ENCODE data around the gene CENPU. TPM values are rescaled to one million over a fixed set of nuclear protein-coding genes. Genes with fewer than 3 reads are reported as not detected.
"Not testable (repeated sequence)": the region's sequence is repeated elsewhere in the genome, so short reads cannot be mapped to it uniquely, and the experiment has no call there.

Gene CENPU
- polyA plus RNA-seq, 3 donors = 39.1 to 49.2 (median 47.2) TPM

- DNase-seq (ENCODE audit: extremely low read depth in 1 of 11, low read depth in 9 of 11, low spot score in 4 of 11) = no peak
Measured at GRCh38 chr4:184762100-184762499, 28.2 kb upstream of the CENPU start.

- DNase-seq (ENCODE audit: extremely low read depth in 1 of 11, low read depth in 9 of 11, low spot score in 4 of 11) = no peak
Measured at GRCh38 chr4:184760681-184761080, 26.8 kb upstream of the CENPU start.

GRCh38 chr4:184757810-184758209 lies 23.9 kb upstream of the CENPU start:
- no peak for DNase-seq (ENCODE audit: extremely low read depth in 1 of 11, low read depth in 9 of 11, low spot score in 4 of 11)

- DNase-seq (ENCODE audit: extremely low read depth in 1 of 11, low read depth in 9 of 11, low spot score in 4 of 11) = no peak
Measured at GRCh38 chr4:184756399-184756798, 22.5 kb upstream of the CENPU start.

- no peak for DNase-seq (ENCODE audit: extremely low read depth in 1 of 11, low read depth in 9 of 11, low spot score in 4 of 11)
Measured at GRCh38 chr4:184755278-184755677, 21.4 kb upstream of the CENPU start.

- DNase-seq (ENCODE audit: extremely low read depth in 1 of 11, low read depth in 9 of 11, low spot score in 4 of 11) = no peak
Measured at GRCh38 chr4:184752496-184753275, 18.8 kb upstream of the CENPU start.

- DNase-seq (ENCODE audit: extremely low read depth in 1 of 11, low read depth in 9 of 11, low spot score in 4 of 11) = no peak
Measured at GRCh38 chr4:184751585-184751956, 17.7 kb upstream of the CENPU start.

- DNase-seq (ENCODE audit: extremely low read depth in 1 of 11, low read depth in 9 of 11, low spot score in 4 of 11) = no peak
Measured at GRCh38 chr4:184750926-184751584, 17.2 kb upstream of the CENPU start.

- DNase-seq (ENCODE audit: extremely low read depth in 1 of 11, low read depth in 9 of 11, low spot score in 4 of 11) = peak in 2 of 11 donors; percentile 20 to 37
Measured at GRCh38 chr4:184748251-184748652, 14.4 kb upstream of the CENPU start.

- no peak for DNase-seq (ENCODE audit: extremely low read depth in 1 of 11, low read depth in 9 of 11, low spot score in 4 of 11)
Measured at GRCh38 chr4:184747034-184747830, 13.3 kb upstream of the CENPU start.

GRCh38 chr4:184745831-184746795 lies 12.2 kb upstream of the CENPU start:
- peak in 9 of 11 donors; percentile 55 to 80 (median 61) for DNase-seq (ENCODE audit: extremely low read depth in 1 of 11, low read depth in 9 of 11, low spot score in 4 of 11)

GRCh38 chr4:184744236-184744635 lies 10.3 kb upstream of the CENPU start:
- no peak for DNase-seq (ENCODE audit: extremely low read depth in 1 of 11, low read depth in 9 of 11, low spot score in 4 of 11)

GRCh38 chr4:184743650-184744049 lies 9.8 kb upstream of the CENPU start:
- no peak for DNase-seq (ENCODE audit: extremely low read depth in 1 of 11, low read depth in 9 of 11, low spot score in 4 of 11)

GRCh38 chr4:184741651-184742050 lies 7.8 kb upstream of the CENPU start:
- DNase-seq (ENCODE audit: extremely low read depth in 1 of 11, low read depth in 9 of 11, low spot score in 4 of 11) = not testable (repeated sequence)

GRCh38 chr4:184740980-184741391 lies 7.1 kb upstream of the CENPU start:
- DNase-seq (ENCODE audit: extremely low read depth in 1 of 11, low read depth in 9 of 11, low spot score in 4 of 11) = no peak

GRCh38 chr4:184739575-184739974 lies 5.7 kb upstream of the CENPU start:
- not testable (repeated sequence) for DNase-seq (ENCODE audit: extremely low read depth in 1 of 11, low read depth in 9 of 11, low spot score in 4 of 11)

- no peak for DNase-seq (ENCODE audit: extremely low read depth in 1 of 11, low read depth in 9 of 11, low spot score in 4 of 11)
Measured at GRCh38 chr4:184734758-184735157, 862 bp upstream of the CENPU start.

GRCh38 chr4:184732126-184732525 lies 1.8 kb downstream of the CENPU start:
- DNase-seq (ENCODE audit: extremely low read depth in 1 of 11, low read depth in 9 of 11, low spot score in 4 of 11) = no peak

- DNase-seq (ENCODE audit: extremely low read depth in 1 of 11, low read depth in 9 of 11, low spot score in 4 of 11) = no peak
Measured at GRCh38 chr4:184731056-184731455, 2.8 kb downstream of the CENPU start.
